B cell (primary cell): ENCODE results near the gene MAD1L1. TPM values are rescaled to one million over a fixed set of nuclear protein-coding genes. Genes with fewer than 3 reads are reported as not detected.

Experiments used
- ATAC-seq: fragments of 200-7000 bp; cut with Tn5 transposase; one replicate; pipeline ENCODE4 v1.10.0; 2021; ENCODE audit warnings: low read depth, mild to moderate bottlenecking, moderate number of reproducible peaks, moderate library complexity
- CTCF ChIA-PET: fragments of 350-600 bp; sonication (Branson Sonifier 250); formaldehyde crosslinking; loops from one replicate; lab custom pipeline; 2021; ENCODE audit warnings: antibody characterized with exemption, inconsistent platforms; lab: Charles Lee
- POLR2A ChIA-PET: fragments of 350-600 bp; sonication (Branson Sonifier 250); formaldehyde crosslinking; loops from one replicate; lab custom pipeline; 2021; ENCODE audit warnings: antibody characterized with exemption; lab: Charles Lee
- DNase-seq: peaks from one replicate; pipeline ENCODE4 v3.0.0; 2013
- H2AFZ ChIP-seq: 2 replicates; pipeline ENCODE4 v1.6.1; 2012; ENCODE audit warnings: mild to moderate bottlenecking, low read depth, low read length; ENCODE audit not compliant: insufficient read depth, poor library complexity, severe bottlenecking
- H3K27ac ChIP-seq, 2 donors: 1 replicate in 1 of 2; 2 replicates in 1 of 2; pipeline ENCODE4 v1.5.1; 2012 to 2013; ENCODE audit warnings: low read length in 2 of 2, mild to moderate bottlenecking in 2 of 2, moderate library complexity in 1 of 2
- H3K27me3 ChIP-seq, 4 experiments: fragments of 200-600 bp in 1 of 4; sonication (generic) in 1 of 4; replicated peaks in 1 of 4; 1 replicate in 2 of 4; 2 replicates in 2 of 4; pipeline versions ENCODE4 v1.6.1 to v1.7.0; 2013 to 2016; ENCODE audit warnings: low read length in 3 of 4, mild to moderate bottlenecking in 2 of 4, mixed read lengths in 1 of 4, moderate library complexity in 1 of 4; ENCODE audit not compliant: insufficient read depth in 4 of 4, control insufficient read depth in 3 of 4; ENCODE audit errors: control extremely low read depth in 1 of 4
- H3K36me3 ChIP-seq, 2 experiments: replicated peaks in 1 of 2; 1 replicate in 1 of 2; 2 replicates in 1 of 2; pipeline versions ENCODE4 v1.6.1 to v1.7.1; 2013; ENCODE audit warnings: low read length in 1 of 2; ENCODE audit not compliant: insufficient read depth in 2 of 2, control insufficient read depth in 1 of 2; ENCODE audit errors: control extremely low read depth in 1 of 2, extremely low read depth in 1 of 2
- H3K4me1 ChIP-seq, 2 donors: fragments of 200-600 bp in 1 of 2; sonication (generic) in 1 of 2; 1 replicate in 1 of 2; 2 replicates in 1 of 2; pipeline versions ENCODE4 v1.5.1 to v1.6.1; 2013 to 2017; ENCODE audit warnings: low read length in 2 of 2; ENCODE audit not compliant: control insufficient read depth in 2 of 2, insufficient read depth in 2 of 2
- H3K4me2 ChIP-seq: replicated peaks from 2 replicates; pipeline ENCODE3; 2012; ENCODE audit warnings: mild to moderate bottlenecking, low read depth, low read length; ENCODE audit not compliant: poor library complexity, severe bottlenecking
- H3K4me3 ChIP-seq, 5 experiments: fragments of 200-600 bp in 1 of 5; sonication (generic) in 1 of 5; 1 replicate in 3 of 5; 2 replicates in 2 of 5; pipeline versions ENCODE4 v1.5.1 to v1.7.0; 2011 to 2016; ENCODE audit warnings: low read length in 4 of 5, mild to moderate bottlenecking in 4 of 5, low read depth in 2 of 5, control low read depth in 1 of 5, moderate library complexity in 1 of 5; ENCODE audit not compliant: insufficient read depth in 1 of 5; ENCODE audit errors: control extremely low read depth in 1 of 5, extremely low read depth in 1 of 5
- H3K79me2 ChIP-seq: fragments of 200-600 bp; sonication (generic); one replicate; pipeline ENCODE4 v1.6.0; 2016; ENCODE audit warnings: low read length; ENCODE audit not compliant: control insufficient read depth, insufficient read depth
- H3K9ac ChIP-seq: fragments of 200-600 bp; sonication (generic); 2 replicates; pipeline ENCODE4 v1.6.1; 2017; ENCODE audit warnings: mild to moderate bottlenecking, low read length, moderate library complexity
- H3K9me3 ChIP-seq, 3 donors: one replicate each; pipeline versions ENCODE4 v1.6.1 to v1.7.1; 2013; ENCODE audit warnings: low read length in 2 of 3; ENCODE audit not compliant: control insufficient read depth in 2 of 3, insufficient read depth in 1 of 3; ENCODE audit errors: control extremely low read depth in 1 of 3
- H4K20me1 ChIP-seq: 2 replicates; pipeline ENCODE4 v1.6.0; 2012; ENCODE audit warnings: mild to moderate bottlenecking, low read length; ENCODE audit not compliant: insufficient read depth, control insufficient read depth, poor library complexity, severe bottlenecking
- H3K27ac Mint-ChIP-seq: one replicate; pipeline ENCODE4 v1.8.0; 2021; ENCODE audit warnings: mixed read lengths
- H3K27me3 Mint-ChIP-seq: one replicate; pipeline ENCODE4 v1.8.0; 2021; ENCODE audit warnings: mixed read lengths
- H3K4me1 Mint-ChIP-seq: one replicate; pipeline ENCODE4 v1.8.0; 2021; ENCODE audit warnings: mixed read lengths
- H3K4me3 Mint-ChIP-seq: one replicate; pipeline ENCODE4 v1.8.0; 2021; ENCODE audit warnings: mixed read lengths
- H3K9me3 Mint-ChIP-seq: one replicate; pipeline ENCODE4 v1.8.0; 2022; ENCODE audit warnings: mixed read lengths; ENCODE audit not compliant: insufficient read depth
- CTCF ChIP-seq: fragments of 200-600 bp; IDR thresholded peaks from one replicate; pipeline ENCODE4 v1.8.0; 2022; ENCODE audit warnings: antibody characterized with exemption, mild to moderate bottlenecking
- EZH2 ChIP-seq: IDR thresholded peaks from 2 replicates; pipeline ENCODE4 v1.6.1; 2012; ENCODE audit warnings: borderline replicate concordance, low read depth, mild to moderate bottlenecking, moderate library complexity, low read length; ENCODE audit not compliant: insufficient read depth, poor library complexity, severe bottlenecking
- WGBS: methylation state at CpG from one replicate; pipeline ENCODE4 v1.1.5; 2013; ENCODE audit warnings: missing lambda C conversion rate; ENCODE audit not compliant: insufficient coverage; 5-methylcytosine and 5-hydroxymethylcytosine counted together
- intact Hi-C: fragments of 100-400 bp; cut with micrococcal nuclease; formaldehyde crosslinking; loops from one replicate; pipeline ENCODE4 v1.10.0; 2022
- polyA plus RNA-seq: library from polyadenylated mRNA; depleted of rRNA; stranded (reverse); fragments of >200 nt; gene quantifications from 2 replicates; pipeline ENCODE4 v1.2.3, GENCODE V29; 2012
- total RNA-seq, 2 donors: library from RNA; stranded (reverse); fragments of 120-200 nt in 1 of 2; gene quantifications; 1 replicate in 1 of 2; 2 replicates in 1 of 2; pipeline versions ENCODE4 v1.2.3 to v1.2.4, GENCODE V29; 2013 to 2022

MAD1L1 gene
- total and polyA plus RNA-seq, 2 donors (not counting 1 experiment from before 2014, with no cell fraction given): 86.7 to 110 TPM

- Histone ChIP-seq H3K4me1 (peaks cover 10 to 15% of the 10 kb centered on the region in 2 donors), H3K9me3 (no peaks in the 10 kb centered on the region), H3K4me2 (no peak overlapping the region), H3K4me3 (no peak overlapping the region), H3K27ac (no peak overlapping the region), H2AFZ (no peak overlapping the region), H3K36me3 (peaks cover 0 to 4% of the 10 kb centered on the region in 2 experiments), H3K79me2 (peaks cover 4% of the 10 kb centered on the region), H3K9ac (no peak overlapping the region), H3K27me3 (no peaks in the 10 kb centered on the region), H4K20me1 (no peaks in the 10 kb centered on the region)
- Mint-ChIP-seq H3K27me3 (no peaks in the 10 kb centered on the region), H3K9me3 (no peaks in the 10 kb centered on the region), H3K4me3 (no peak overlapping the region), H3K27ac (peak overlapping the region; percentile 41), H3K4me1 (peaks cover 37% of the 10 kb centered on the region)
- intact Hi-C loops: no loop called here
- no peak for DNase-seq
- CTCF ChIA-PET: no interaction called here
- WGBS: 87% methylated on average over 18 of the region's 21 CpGs
- ATAC-seq: no peak
- POLR2A ChIA-PET: no interaction called here
- TF ChIP-seq CTCF (no peak), EZH2 (no peak)
Observed at GRCh38 chr7:2002561-2003450, 229.9 kb downstream of the MAD1L1 start.
